IMR-90 (cell line): ENCODE measurements around the gene RIOX2. TPM values are rescaled to one million over a fixed set of nuclear protein-coding genes. Genes with fewer than 3 reads are reported as not detected.

ENCODE experiments used
- ATAC-seq: fragments of 200-7000 bp; cut with Tn5 transposase; 2 replicates; pipeline ENCODE4 v1.9.1; 2020; ENCODE audit warnings: low read depth, mild to moderate bottlenecking, moderate library complexity
- BruUV-seq: library from RNA; stranded (reverse); fragments of 400-500 nt; replicated peaks from 2 replicates; lab custom pipeline; 2021; lab: Mats Ljungman, UMichigan
- CTCF ChIA-PET: fragments of 300-600 bp; formaldehyde crosslinking; extraction: SDS; loops from one replicate; lab custom pipeline; 2021; ENCODE audit warnings: antibody characterized with exemption; lab: Yijun Ruan, JAX
- POLR2A ChIA-PET: fragments of 300-600 bp; sonication (Branson Sonifier 250); formaldehyde crosslinking; loops from one replicate; lab custom pipeline; 2022; ENCODE audit warnings: antibody characterized with exemption; ENCODE audit not compliant: unreplicated experiment; lab: Charles Lee
- DNase-seq: peaks from one replicate; pipeline ENCODE4 v3.0.0; 2013
- H2AFZ ChIP-seq: replicated peaks from 2 replicates; pipeline ENCODE3; 2013; ENCODE audit warnings: low read length, mild to moderate bottlenecking; ENCODE audit not compliant: poor library complexity
- H2AK5ac ChIP-seq: 2 replicates; pipeline ENCODE4 v1.6.1; 2013; ENCODE audit warnings: low read depth, low read length, inconsistent platforms
- H2AK9ac ChIP-seq: replicated peaks from 2 replicates; pipeline ENCODE3; 2013; ENCODE audit warnings: mild to moderate bottlenecking, low read depth, low read length, moderate library complexity; ENCODE audit not compliant: poor library complexity
- H2BK120ac ChIP-seq: 2 replicates; pipeline ENCODE4 v1.6.1; 2013; ENCODE audit warnings: low read depth, low read length, inconsistent platforms
- H2BK15ac ChIP-seq: 3 replicates; pipeline ENCODE4 v1.6.1; 2013; ENCODE audit warnings: low read depth, low read length, inconsistent platforms
- H2BK20ac ChIP-seq: 2 replicates; pipeline ENCODE4 v1.6.1; 2013; ENCODE audit warnings: low read depth, mild to moderate bottlenecking, inconsistent platforms, low read length, moderate library complexity
- H2BK5ac ChIP-seq: 2 replicates; pipeline ENCODE4 v1.6.1; 2013; ENCODE audit warnings: mild to moderate bottlenecking, low read depth, low read length, inconsistent platforms; ENCODE audit not compliant: poor library complexity, severe bottlenecking
- H3K14ac ChIP-seq: replicated peaks from 2 replicates; pipeline ENCODE4 v1.6.1; 2013; ENCODE audit warnings: low read depth, low read length, inconsistent platforms
- H3K18ac ChIP-seq: 2 replicates; pipeline ENCODE4 v1.6.1; 2013; ENCODE audit warnings: low read depth, low read length, control low read depth
- H3K23ac ChIP-seq: 2 replicates; pipeline ENCODE4 v1.6.1; 2013; ENCODE audit warnings: low read depth, low read length, inconsistent platforms
- H3K27ac ChIP-seq: 2 replicates; pipeline ENCODE4 v1.5.1; 2013; ENCODE audit warnings: mild to moderate bottlenecking, control low read depth, low read length; ENCODE audit not compliant: insufficient read depth
- H3K27me3 ChIP-seq: 2 replicates; pipeline ENCODE4 v1.6.1; 2013; ENCODE audit warnings: low read length; ENCODE audit not compliant: control insufficient read depth, insufficient read depth
- H3K36me3 ChIP-seq: 2 replicates; pipeline ENCODE4 v1.6.1; 2013; ENCODE audit warnings: low read length, mixed read lengths; ENCODE audit not compliant: control insufficient read depth, insufficient read depth
- H3K4ac ChIP-seq: 2 replicates; pipeline ENCODE4 v1.6.1; 2013; ENCODE audit warnings: low read depth, low read length, inconsistent platforms
- H3K4me1 ChIP-seq: 2 replicates; pipeline ENCODE4 v1.6.1; 2013; ENCODE audit warnings: low read length, mixed read lengths; ENCODE audit not compliant: control insufficient read depth, insufficient read depth
- H3K4me2 ChIP-seq: 2 replicates; pipeline ENCODE4 v1.6.1; 2013; ENCODE audit warnings: low read depth, mild to moderate bottlenecking, control low read depth, low read length, moderate library complexity
- H3K4me3 ChIP-seq: 2 replicates; pipeline ENCODE4 v1.5.1; 2013; ENCODE audit warnings: low read depth, mild to moderate bottlenecking, control low read depth, low read length, moderate library complexity; ENCODE audit not compliant: insufficient read depth
- H3K56ac ChIP-seq: 2 replicates; pipeline ENCODE4 v1.6.1; 2013; ENCODE audit warnings: low read length, inconsistent platforms; ENCODE audit not compliant: insufficient read depth; ENCODE audit errors: extremely low read depth
- H3K79me1 ChIP-seq, 2 experiments: 2 replicates each; pipeline ENCODE4 v1.6.1; 2013; ENCODE audit warnings: low read length in 2 of 2, inconsistent platforms in 1 of 2, low read depth in 1 of 2
- H3K9ac ChIP-seq: 2 replicates; pipeline ENCODE4 v1.6.1; 2013; ENCODE audit warnings: low read depth, low read length, control low read depth
- H3K9me1 ChIP-seq: 2 replicates; pipeline ENCODE4 v1.6.1; 2013; ENCODE audit warnings: low read length, inconsistent platforms; ENCODE audit not compliant: insufficient read depth
- H3K9me3 ChIP-seq: 2 replicates; pipeline ENCODE4 v1.6.1; 2013; ENCODE audit warnings: low read length; ENCODE audit not compliant: control insufficient read depth, insufficient read depth
- H4K20me1 ChIP-seq: 2 replicates; pipeline ENCODE4 v1.6.1; 2013; ENCODE audit warnings: low read length, inconsistent platforms; ENCODE audit not compliant: insufficient read depth
- H4K5ac ChIP-seq: 2 replicates; pipeline ENCODE4 v1.6.1; 2013; ENCODE audit warnings: mild to moderate bottlenecking, low read depth, low read length, control low read depth
- H4K8ac ChIP-seq, 2 experiments: 2 replicates each; pipeline ENCODE4 v1.6.1; 2013; ENCODE audit warnings: low read depth in 2 of 2, low read length in 2 of 2, control low read depth in 1 of 2, inconsistent platforms in 1 of 2
- H4K91ac ChIP-seq: 2 replicates; pipeline ENCODE4 v1.6.1; 2013; ENCODE audit warnings: low read depth, low read length, inconsistent platforms; ENCODE audit not compliant: insufficient read depth
- BHLHE40 ChIP-seq: fragments of 150-350 bp; IDR thresholded peaks from 2 replicates; pipeline ENCODE4 v1.6.1; 2016; ENCODE audit warnings: mild to moderate bottlenecking, low read depth, low read length
- CEBPB ChIP-seq: IDR thresholded peaks from 2 replicates; pipeline ENCODE4 v1.6.1; 2012; ENCODE audit warnings: low read depth, low read length, improper control_type of control experiment
- CHD1 ChIP-seq: IDR thresholded peaks from 2 replicates; pipeline ENCODE4 v1.6.1; 2012; ENCODE audit warnings: low read depth, low read length, improper control_type of control experiment
- CTCF ChIP-seq: conservative IDR thresholded peaks from 2 replicates; pipeline ENCODE4 v1.5.1; 2012; ENCODE audit warnings: mild to moderate bottlenecking, low read depth, low read length, improper control_type of control experiment
- ELK1 ChIP-seq: fragments of 150-350 bp; IDR thresholded peaks from 2 replicates; pipeline ENCODE4 v1.6.1; 2016; ENCODE audit warnings: low read depth, mild to moderate bottlenecking, low read length, moderate library complexity, borderline replicate concordance
- FOS ChIP-seq: fragments of 150-350 bp; IDR thresholded peaks from 2 replicates; pipeline ENCODE4 v1.6.1; 2016; ENCODE audit warnings: low read depth, low read length
- MAFK ChIP-seq: IDR thresholded peaks from 2 replicates; pipeline ENCODE4 v1.6.1; 2012; ENCODE audit warnings: low read depth, low read length, improper control_type of control experiment
- MAZ ChIP-seq: IDR thresholded peaks from 2 replicates; pipeline ENCODE4 v1.6.1; 2012; ENCODE audit warnings: low read depth, mild to moderate bottlenecking, low read length, improper control_type of control experiment, moderate library complexity, borderline replicate concordance
- MXI1 ChIP-seq: IDR thresholded peaks from 2 replicates; pipeline ENCODE4 v1.6.1; 2012; ENCODE audit warnings: low read depth, mild to moderate bottlenecking, low read length, moderate library complexity, borderline replicate concordance
- NFE2L2 ChIP-seq: fragments of 150-350 bp; IDR thresholded peaks from 2 replicates; pipeline ENCODE4 v1.6.1; 2016; ENCODE audit warnings: low read depth, mild to moderate bottlenecking, low read length
- POLR2A ChIP-seq: IDR thresholded peaks from 2 replicates; pipeline ENCODE4 v1.6.1; 2012; ENCODE audit warnings: mild to moderate bottlenecking, low read depth, low read length
- RAD21 ChIP-seq: IDR thresholded peaks from 2 replicates; pipeline ENCODE4 v1.6.1; 2012; ENCODE audit warnings: low read length, improper control_type of control experiment
- RCOR1 ChIP-seq: IDR thresholded peaks from 2 replicates; pipeline ENCODE4 v1.6.1; 2012; ENCODE audit warnings: mild to moderate bottlenecking, low read length, improper control_type of control experiment; ENCODE audit not compliant: insufficient replicate concordance
- RFX5 ChIP-seq: IDR thresholded peaks from 2 replicates; pipeline ENCODE4 v1.8.0; 2012; ENCODE audit warnings: low read depth, mild to moderate bottlenecking, low read length, moderate library complexity
- SMC3 ChIP-seq: fragments of 150-350 bp; IDR thresholded peaks from 2 replicates; pipeline ENCODE4 v1.6.1; 2016; ENCODE audit warnings: low read depth, mild to moderate bottlenecking, antibody characterized with exemption, low read length, moderate library complexity
- USF2 ChIP-seq: fragments of 150-350 bp; IDR thresholded peaks from 2 replicates; pipeline ENCODE4 v1.6.1; 2017; ENCODE audit warnings: mild to moderate bottlenecking, antibody characterized with exemption, low read length, low read depth
- WGBS, 2 experiments: methylation state at CpG; one replicate each; pipeline versions ENCODE4 v1.1.5 to v1.1.7; 2013; ENCODE audit warnings: missing lambda C conversion rate in 2 of 2; ENCODE audit not compliant: insufficient read length in 1 of 2; ENCODE audit errors: extremely low coverage in 2 of 2; 5-methylcytosine and 5-hydroxymethylcytosine counted together
- dilution Hi-C: fragments of 300-500 bp; cut with HindIII; formaldehyde crosslinking; loops from one replicate; pipeline ENCODE4 v1.14.3; 2018; ENCODE audit warnings: low sequenced_read_pairs; ENCODE audit not compliant: unreplicated experiment
- in situ Hi-C: fragments of 300-500 bp; cut with MboI; formaldehyde crosslinking; loops from 3 replicates; pipeline ENCODE4 v1.14.3; 2019; ENCODE audit warnings: low sequenced_read_pairs, inconsistent platforms, mixed read lengths
- intact Hi-C: fragments of 100-400 bp; cut with micrococcal nuclease; formaldehyde crosslinking; loops from 2 replicates; pipeline ENCODE4 v1.10.0; 2022
- polyA plus RNA-seq, 3 experiments: library from polyadenylated mRNA; depleted of rRNA; stranded (reverse); fragments of >200 nt; gene quantifications; 2 replicates each; pipeline ENCODE4 v1.2.3, GENCODE V29; 2012; ENCODE audit warnings: low replicate concordance in 1 of 3
- total RNA-seq: library from RNA; depleted of rRNA; stranded (reverse); fragments of >200 nt; gene quantifications from 2 replicates; pipeline ENCODE4 v1.2.3, GENCODE V29; 2012

Gene RIOX2
- total and polyA plus RNA-seq, 2 of the 4 experiments (the other 2 are of a cell fraction): 17.2 to 26.7 TPM

- Histone ChIP-seq H3K9me1 (no peaks in the 10 kb centered on the region), H3K56ac (no peak overlapping the region), H2AFZ (no peak overlapping the region), H3K23ac (no peak overlapping the region), H3K27me3 (no peaks in the 10 kb centered on the region), H3K4ac (no peak overlapping the region), H2BK15ac (no peak overlapping the region), H2AK5ac (no peak overlapping the region), H3K27ac (no peak overlapping the region), H2BK5ac (no peak overlapping the region), H4K8ac (no peak overlapping the region), H3K14ac (no peak overlapping the region), H4K5ac (no peak overlapping the region), H4K91ac (no peak overlapping the region), H4K20me1 (no peaks in the 10 kb centered on the region), H3K9me3 (no peaks in the 10 kb centered on the region), H3K79me1 (no peaks in the 10 kb centered on the region), H3K18ac (no peak overlapping the region), H3K4me2 (no peak overlapping the region), H3K9ac (no peak overlapping the region), H3K4me3 (no peak overlapping the region), H2AK9ac (no peak overlapping the region), H2BK20ac (no peak overlapping the region), H3K36me3 (peaks cover 2% of the 10 kb centered on the region; the same call in 1 of the 2 replicates), H3K4me1 (no peaks in the 10 kb centered on the region), H2BK120ac (no peak overlapping the region)
- no CpG with 5 or more reads among the region's 1 CpG for WGBS, 2 experiments
- CTCF ChIA-PET: no interaction called here
- ATAC-seq: no peak
- in situ Hi-C loops (no loop called here), intact Hi-C loops (no loop called here), dilution Hi-C loops (no loop called here)
- TF ChIP-seq RAD21 (no peak), NFE2L2 (no peak), USF2 (no peak), MAFK (no peak), CHD1 (no peak), RFX5 (no peak), FOS (no peak), CTCF (no peak), CEBPB (no peak), BHLHE40 (no peak), POLR2A (no peak), SMC3 (no peak), MXI1 (no peak), MAZ (no peak), RCOR1 (no peak), ELK1 (no peak)
- DNase-seq: no peak
- no TSS peak for BruUV-seq
- POLR2A ChIA-PET: no interaction called here
Observed at GRCh38 chr3:97896129-97896528, 76.1 kb downstream of the RIOX2 start.
